ENCODE data around the gene RNLS.

GRCh38 chr10:88544140-88544870 lies 38.8 kb downstream of the RNLS start:
- TF ChIP-seq POLR2A (IDR thresholded peaks at IDR 0.05; ENCODE audit: borderline replicate concordance, extremely low read depth, insufficient read depth, insufficient read length) (no peak), POLR2AphosphoS5 (IDR thresholded peaks at IDR 0.05; ENCODE audit: low read depth, low read length) (no peak), EZH2 (IDR thresholded peaks at IDR 0.05) (no peak), SRF (IDR thresholded peaks at IDR 0.05; ENCODE audit: low read depth) (no peak), TCF7L2 (IDR thresholded peaks at IDR 0.05; ENCODE audit: borderline replicate concordance, extremely low read depth, insufficient read depth, insufficient read length) (no peak), MAX (IDR thresholded peaks at IDR 0.05) (no peak), EGR1 (IDR thresholded peaks at IDR 0.05; ENCODE audit: low read depth) (no peak), EZH2phosphoT487 (IDR thresholded peaks at IDR 0.05; ENCODE audit: borderline replicate concordance) (no peak), JUND (IDR thresholded peaks at IDR 0.05) (no peak), ZFX (IDR thresholded peaks at IDR 0.05) (no peak), YY1 (IDR thresholded peaks at IDR 0.05; ENCODE audit: extremely low read depth, insufficient replicate concordance, low read depth, low read length) (no peak)
- TF ChIP-seq, protein P1, sequence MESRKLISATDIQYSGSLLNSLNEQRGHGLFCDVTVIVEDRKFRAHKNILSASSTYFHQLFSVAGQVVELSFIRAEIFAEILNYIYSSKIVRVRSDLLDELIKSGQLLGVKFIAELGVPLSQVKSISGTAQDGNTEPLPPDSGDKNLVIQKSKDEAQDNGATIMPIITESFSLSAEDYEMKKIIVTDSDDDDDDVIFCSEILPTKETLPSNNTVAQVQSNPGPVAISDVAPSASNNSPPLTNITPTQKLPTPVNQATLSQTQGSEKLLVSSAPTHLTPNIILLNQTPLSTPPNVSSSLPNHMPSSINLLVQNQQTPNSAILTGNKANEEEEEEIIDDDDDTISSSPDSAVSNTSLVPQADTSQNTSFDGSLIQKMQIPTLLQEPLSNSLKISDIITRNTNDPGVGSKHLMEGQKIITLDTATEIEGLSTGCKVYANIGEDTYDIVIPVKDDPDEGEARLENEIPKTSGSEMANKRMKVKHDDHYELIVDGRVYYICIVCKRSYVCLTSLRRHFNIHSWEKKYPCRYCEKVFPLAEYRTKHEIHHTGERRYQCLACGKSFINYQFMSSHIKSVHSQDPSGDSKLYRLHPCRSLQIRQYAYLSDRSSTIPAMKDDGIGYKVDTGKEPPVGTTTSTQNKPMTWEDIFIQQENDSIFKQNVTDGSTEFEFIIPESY (IDR thresholded peaks at IDR 0.05; ENCODE audit: extremely low read depth, insufficient replicate concordance, low read length), result no peak
- TF ChIP-seq, protein P2, sequence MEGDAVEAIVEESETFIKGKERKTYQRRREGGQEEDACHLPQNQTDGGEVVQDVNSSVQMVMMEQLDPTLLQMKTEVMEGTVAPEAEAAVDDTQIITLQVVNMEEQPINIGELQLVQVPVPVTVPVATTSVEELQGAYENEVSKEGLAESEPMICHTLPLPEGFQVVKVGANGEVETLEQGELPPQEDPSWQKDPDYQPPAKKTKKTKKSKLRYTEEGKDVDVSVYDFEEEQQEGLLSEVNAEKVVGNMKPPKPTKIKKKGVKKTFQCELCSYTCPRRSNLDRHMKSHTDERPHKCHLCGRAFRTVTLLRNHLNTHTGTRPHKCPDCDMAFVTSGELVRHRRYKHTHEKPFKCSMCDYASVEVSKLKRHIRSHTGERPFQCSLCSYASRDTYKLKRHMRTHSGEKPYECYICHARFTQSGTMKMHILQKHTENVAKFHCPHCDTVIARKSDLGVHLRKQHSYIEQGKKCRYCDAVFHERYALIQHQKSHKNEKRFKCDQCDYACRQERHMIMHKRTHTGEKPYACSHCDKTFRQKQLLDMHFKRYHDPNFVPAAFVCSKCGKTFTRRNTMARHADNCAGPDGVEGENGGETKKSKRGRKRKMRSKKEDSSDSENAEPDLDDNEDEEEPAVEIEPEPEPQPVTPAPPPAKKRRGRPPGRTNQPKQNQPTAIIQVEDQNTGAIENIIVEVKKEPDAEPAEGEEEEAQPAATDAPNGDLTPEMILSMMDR (IDR thresholded peaks at IDR 0.05 in 2 of 3, conservative IDR thresholded peaks at IDR 0.05 in 1 of 3; ENCODE audit: borderline replicate concordance in 1 of 3, insufficient read depth in 1 of 3, low read depth in 2 of 3, low read length in 2 of 3), result no peak

Data from HCT116 (cell line).